HG03571 (cell line): ENCODE measurements around the gene RGPD5.
"Not testable (repeated sequence)": the region's sequence is repeated elsewhere in the genome, so short reads cannot be mapped to it uniquely, and the experiment has no call there.

ENCODE experiments used
- ATAC-seq: cut with Tn5 transposase; IDR thresholded peaks from one replicate; pipeline ENCODE4 v1.9.1; 2021; ENCODE audit not compliant: unreplicated experiment

The RGPD5 gene

DNA sequence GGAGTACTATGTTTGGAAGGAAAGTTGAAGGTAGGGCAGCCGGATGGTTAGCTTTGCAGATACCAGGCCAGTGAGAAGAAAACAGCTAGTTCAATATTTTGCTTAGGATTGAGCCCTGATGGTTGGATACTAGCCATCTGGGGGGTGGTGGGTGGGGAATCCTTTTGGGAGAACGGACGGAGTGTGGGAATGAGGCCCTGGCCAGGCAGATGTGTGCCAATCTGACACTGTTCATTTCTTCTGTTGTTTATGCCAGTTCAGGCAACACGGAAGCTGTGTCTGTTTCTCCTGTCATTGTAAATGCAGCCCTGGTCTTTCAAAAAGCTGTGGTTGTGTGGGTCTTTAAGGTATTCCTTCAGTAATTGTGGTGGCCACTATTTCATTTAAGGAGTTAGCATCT is 96.9 kb downstream of the RGPD5 start:
- not testable (repeated sequence) for ATAC-seq

DNA sequence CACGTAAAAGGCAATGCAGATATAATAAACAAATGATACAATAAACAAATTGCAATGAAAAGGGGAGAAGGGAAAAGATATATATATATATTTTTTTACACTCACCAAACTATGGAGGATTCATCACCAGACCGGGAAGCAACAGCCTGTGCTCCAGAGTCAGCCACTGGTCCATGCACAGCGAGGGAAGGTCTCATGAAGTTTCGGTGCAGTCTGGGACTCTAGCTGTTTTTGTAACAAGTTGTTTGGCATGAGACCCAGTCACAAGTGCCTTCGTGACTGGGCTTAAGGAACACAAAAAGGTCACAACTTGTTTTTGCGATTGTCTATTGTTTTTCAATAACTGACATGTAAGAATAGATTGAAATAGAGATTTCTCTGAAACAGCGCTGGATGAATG is 99.6 kb downstream of the RGPD5 start:
- not testable (repeated sequence) for ATAC-seq

DNA sequence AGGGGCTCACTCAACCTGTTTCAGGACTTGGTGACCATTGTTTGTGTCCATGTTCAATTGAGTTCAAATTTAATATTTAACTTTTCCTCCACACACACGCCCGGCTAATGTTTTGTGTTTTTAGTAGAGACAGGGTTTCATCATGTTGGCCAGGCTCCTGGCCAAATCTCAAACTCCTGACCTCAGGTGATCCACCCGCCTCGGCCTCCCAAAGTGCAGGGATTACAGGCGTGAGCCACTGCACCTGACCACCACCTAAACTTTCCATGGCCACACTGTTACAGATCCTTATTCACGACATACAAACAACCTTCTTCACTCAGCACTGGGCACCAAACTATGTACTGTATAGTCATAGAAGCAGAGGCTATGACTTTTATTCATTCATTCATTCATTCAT is 100.0 kb downstream of the RGPD5 start:
- not testable (repeated sequence) for ATAC-seq

DNA sequence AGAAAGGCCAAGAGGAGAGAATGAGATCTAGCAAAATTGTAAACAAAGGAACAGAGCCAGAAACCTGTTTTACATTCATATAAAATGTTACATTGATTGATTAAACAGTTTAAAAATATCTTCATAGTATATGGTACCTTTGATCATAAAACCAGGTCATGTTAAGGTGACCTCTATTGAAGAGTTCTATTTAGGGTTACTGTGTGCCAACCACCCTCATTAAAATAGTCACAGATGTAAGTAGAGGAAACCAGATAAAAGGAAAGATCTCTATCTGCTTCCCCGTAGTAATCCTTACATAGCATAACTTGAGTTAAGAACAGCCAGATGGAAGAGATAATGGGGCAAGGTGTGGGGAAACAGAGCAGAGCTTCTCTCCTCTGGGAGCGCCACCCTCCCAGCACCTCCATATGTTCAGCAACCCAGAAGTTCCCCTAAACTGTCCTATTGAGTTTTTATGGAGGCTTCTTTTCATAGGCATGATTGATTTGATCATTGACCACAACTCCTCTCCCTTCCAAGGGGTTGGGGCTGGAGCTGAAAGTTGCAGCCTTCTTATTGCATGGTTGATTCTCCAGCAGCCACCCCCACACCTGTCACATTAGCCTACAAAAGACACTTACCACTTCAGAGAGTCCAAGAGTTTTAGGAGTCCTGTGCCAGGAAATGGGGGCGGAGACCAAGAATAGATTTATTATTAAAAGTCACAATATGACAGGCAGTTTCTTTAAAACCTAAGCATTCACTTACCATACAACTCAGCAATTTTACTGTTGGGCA is 101.2 kb downstream of the RGPD5 start:
- not testable (repeated sequence) for ATAC-seq

DNA sequence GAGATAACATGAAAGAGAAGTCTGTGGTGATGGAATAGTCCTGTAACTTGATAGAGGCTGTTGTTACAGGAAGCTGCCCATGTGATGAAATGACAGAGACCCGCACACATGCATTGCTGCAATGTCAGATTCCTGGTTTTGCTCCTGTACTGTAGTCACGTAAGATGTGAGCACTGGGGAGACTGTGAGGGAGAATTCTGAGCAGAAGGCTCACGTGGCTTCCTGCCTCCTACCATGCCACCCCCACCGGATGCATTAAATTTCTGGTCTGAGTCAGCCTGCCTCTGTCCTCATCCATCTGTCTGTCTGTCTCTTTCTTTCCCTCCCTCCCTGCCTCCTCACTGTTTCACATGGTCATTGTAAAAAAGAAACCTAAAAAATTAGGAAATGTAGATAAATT is 102.1 kb downstream of the RGPD5 start:
- ATAC-seq, result peak; percentile 91

DNA sequence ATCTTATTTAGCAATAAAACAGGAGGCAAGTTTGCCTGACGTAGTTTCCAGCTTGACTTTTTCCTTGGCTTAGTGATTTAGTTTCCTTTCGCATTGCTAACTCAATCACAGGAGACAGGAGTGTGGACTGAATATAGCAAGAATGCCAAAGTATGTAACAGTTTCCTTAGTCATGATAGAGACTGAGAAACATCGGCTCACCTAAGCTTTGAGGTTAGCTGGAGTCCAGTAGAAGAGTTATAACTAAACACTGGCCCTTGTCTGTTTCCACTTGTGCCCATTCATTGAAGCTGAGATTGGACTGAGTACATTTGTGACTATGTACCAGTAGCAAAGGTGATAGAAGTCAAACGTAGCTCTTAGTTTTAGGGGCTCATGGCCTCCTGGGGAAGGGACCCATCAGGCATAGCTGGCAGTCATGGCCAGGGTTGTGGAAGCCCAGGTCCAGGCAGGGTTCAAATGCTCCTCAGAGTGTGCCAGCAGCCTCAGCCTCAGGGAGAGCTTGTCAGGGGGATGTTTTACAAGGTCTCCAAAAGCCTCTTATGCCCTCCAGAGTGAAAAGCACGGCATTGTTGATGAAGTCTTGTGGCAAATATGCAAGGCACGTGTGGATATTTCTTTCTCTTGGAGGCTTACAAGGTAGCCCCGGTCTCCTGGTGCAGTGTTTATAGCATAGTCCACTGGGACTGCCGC is 103.8 kb downstream of the RGPD5 start:
- not testable (repeated sequence) for ATAC-seq

DNA sequence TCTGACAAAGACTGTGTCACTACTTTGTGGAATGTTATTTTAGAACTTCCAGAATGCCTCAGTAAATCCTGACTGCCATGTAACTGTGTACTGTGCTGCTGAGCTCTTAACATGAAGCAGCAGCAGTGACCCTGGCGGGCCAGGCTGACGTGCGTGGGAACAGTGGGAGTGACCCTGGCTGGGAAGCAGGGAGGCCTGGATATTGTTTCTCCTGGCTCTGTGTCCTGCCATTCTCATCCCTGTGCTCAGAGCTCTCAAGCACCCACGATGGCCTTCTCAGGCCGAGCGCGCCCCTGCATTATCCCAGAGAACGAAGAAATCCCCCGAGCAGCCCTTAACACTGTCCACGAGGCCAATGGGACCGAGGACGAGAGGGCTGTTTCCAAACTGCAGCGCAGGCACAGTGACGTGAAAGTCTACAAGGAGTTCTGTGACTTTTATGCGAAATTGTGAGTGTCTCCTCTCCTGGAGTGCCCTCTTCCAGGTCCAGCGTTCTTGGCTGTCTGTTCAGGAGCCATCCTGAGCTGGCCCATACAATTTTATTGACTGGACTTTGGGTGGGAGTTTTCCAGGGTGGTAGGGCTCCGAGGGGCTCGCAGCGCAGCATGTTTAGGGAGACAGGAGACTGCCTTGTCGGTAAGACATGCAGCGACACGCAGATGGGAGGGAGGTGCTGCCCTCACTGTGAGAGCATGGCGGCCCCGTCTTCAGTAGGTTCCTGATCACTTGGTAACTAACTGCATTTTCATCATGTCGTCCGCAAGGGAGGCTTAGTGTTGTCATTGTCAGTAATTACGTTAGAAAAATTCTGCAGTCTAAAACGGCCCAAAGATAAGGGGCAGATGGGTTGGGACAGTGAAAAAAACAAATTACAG is 104.6 kb downstream of the RGPD5 start, which contains the start of gene LIMS3:
TSS of gene LIMS3 (plus strand) at position 227 of the 875 bp plus-strand sequence. CDS start at position 268, 41 bp downstream.
- ATAC-seq, result not testable (repeated sequence)

DNA sequence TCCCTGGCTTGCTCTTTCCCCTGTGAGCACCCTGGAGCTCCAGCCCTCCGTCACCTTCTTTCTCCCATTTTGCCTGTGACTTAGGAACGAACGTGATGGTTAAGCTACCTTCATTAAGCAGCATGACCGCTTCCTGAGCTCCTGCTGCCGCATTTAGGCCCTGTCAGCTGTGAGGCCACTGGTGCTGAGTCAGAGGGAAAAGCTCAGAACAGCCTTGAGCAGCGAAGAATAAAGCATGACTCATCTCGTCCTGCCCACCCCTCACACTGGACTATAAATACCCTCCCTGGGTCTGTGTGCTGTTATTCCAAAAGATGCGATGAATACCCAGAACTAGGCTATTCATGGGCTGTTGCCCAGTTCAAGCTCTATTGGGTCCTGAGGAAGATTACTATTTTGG is 111.7 kb downstream of the RGPD5 start:
- ATAC-seq, result peak; percentile 73
